NT2/D1 (cell line): ENCODE measurements around the gene DPP9.
"Not testable (repeated sequence)": the region's sequence is repeated elsewhere in the genome, so short reads cannot be mapped to it uniquely, and the experiment has no call there.

ENCODE experiments used
- DNase-seq: peaks from one replicate; pipeline ENCODE4 v3.0.0-alpha.2; 2011; ENCODE audit warnings: low read depth, low spot score
- H3K27me3 ChIP-seq: 2 replicates; pipeline ENCODE4 v1.6.0; 2011; ENCODE audit warnings: mild to moderate bottlenecking; ENCODE audit not compliant: insufficient read length, insufficient read depth
- H3K36me3 ChIP-seq: 2 replicates; pipeline ENCODE4 v1.6.1; 2011; ENCODE audit warnings: mild to moderate bottlenecking, low read length, mixed read lengths; ENCODE audit not compliant: insufficient read depth, insufficient read length
- H3K4me1 ChIP-seq: 2 replicates; pipeline ENCODE4 v1.5.1; 2011; ENCODE audit not compliant: insufficient read depth, insufficient read length
- H3K4me3 ChIP-seq: 2 replicates; pipeline ENCODE4 v1.5.1; 2011; ENCODE audit warnings: low read depth; ENCODE audit not compliant: insufficient read length
- H3K9ac ChIP-seq: 2 replicates; pipeline ENCODE4 v1.6.0; 2011; ENCODE audit warnings: low read depth; ENCODE audit not compliant: insufficient read length
- H3K9me3 ChIP-seq: 2 replicates; pipeline ENCODE4 v1.5.1; 2011; ENCODE audit warnings: mild to moderate bottlenecking, low read length; ENCODE audit not compliant: insufficient read depth
- SUZ12 ChIP-seq: IDR thresholded peaks from 2 replicates; pipeline ENCODE4 v1.6.1; 2011; ENCODE audit not compliant: insufficient read length, insufficient read depth; ENCODE audit errors: extremely low read depth
- YY1 ChIP-seq: IDR thresholded peaks from 2 replicates; pipeline ENCODE4 v1.6.1; 2011; ENCODE audit not compliant: insufficient read length, insufficient read depth
- ZNF274 ChIP-seq: IDR thresholded peaks from 2 replicates; pipeline ENCODE4 v1.6.1; 2011; ENCODE audit warnings: mild to moderate bottlenecking, low read depth, low read length

Gene DPP9

GRCh38 chr19:4720037-4720700, 3.5 kb downstream of the DPP9 start:
- Histone ChIP-seq H3K27me3 (no peaks in the 10 kb centered on the region), H3K4me3 (no peak overlapping the region), H3K9me3 (no peaks in the 10 kb centered on the region), H3K4me1 (peaks cover 11% of the 10 kb centered on the region), H3K9ac (no peak overlapping the region), H3K36me3 (peaks cover 68% of the 10 kb centered on the region)
- no peak for DNase-seq
- TF ChIP-seq ZNF274 (no peak), YY1 (no peak), SUZ12 (no peak)

- H3K4me3 ChIP-seq, result no peak overlapping the region
- H3K9ac ChIP-seq, result no peak overlapping the region
- H3K27me3 ChIP-seq, result no peaks in the 10 kb centered on the region
- TF ChIP-seq SUZ12, result no peak
- TF ChIP-seq YY1, result no peak
- TF ChIP-seq ZNF274, result no peak
- peaks cover 73% of the 10 kb centered on the region for H3K36me3 ChIP-seq
- no peaks in the 10 kb centered on the region for H3K9me3 ChIP-seq
- DNase-seq, result no peak
- H3K4me1 ChIP-seq, result peaks cover 11% of the 10 kb centered on the region
These were observed 4.2 kb downstream of the DPP9 start for GRCh38 chr19:4719499-4719866.

GRCh38 chr19:4717966-4718701, 5.5 kb downstream of the DPP9 start:
- peaks cover 11% of the 10 kb centered on the region for H3K4me1 ChIP-seq
- H3K36me3 ChIP-seq, result peaks cover 86% of the 10 kb centered on the region
- H3K9me3 ChIP-seq, result no peaks in the 10 kb centered on the region
- TF ChIP-seq YY1, result no peak
- TF ChIP-seq ZNF274, result no peak
- no peak for TF ChIP-seq SUZ12
- H3K9ac ChIP-seq, result no peak overlapping the region
- no peak overlapping the region for H3K4me3 ChIP-seq
- H3K27me3 ChIP-seq, result no peaks in the 10 kb centered on the region
- DNase-seq, result no peak

- H3K36me3 ChIP-seq, result peaks cover 92% of the 10 kb centered on the region
- peaks cover 6% of the 10 kb centered on the region for H3K4me1 ChIP-seq
These were observed 6.3 kb downstream of the DPP9 start for GRCh38 chr19:4717191-4717965.

GRCh38 chr19:4715529-4716221, 8.0 kb downstream of the DPP9 start:
- no peak for TF ChIP-seq ZNF274
- no peak for TF ChIP-seq SUZ12
- no peak for TF ChIP-seq YY1

More at GRCh38 chr19:4717191-4717965, 6.3 kb downstream of the DPP9 start:
- H3K9ac ChIP-seq, result no peak overlapping the region
- no peak for DNase-seq
- no peaks in the 10 kb centered on the region for H3K9me3 ChIP-seq
- TF ChIP-seq YY1 (no peak), SUZ12 (no peak), ZNF274 (no peak)
- no peak overlapping the region for H3K4me3 ChIP-seq
- H3K27me3 ChIP-seq, result no peaks in the 10 kb centered on the region

GRCh38 chr19:4715178-4715528, 8.5 kb downstream of the DPP9 start:
- H3K4me1 ChIP-seq, DNase-seq, H3K9ac ChIP-seq, H3K4me3 ChIP-seq, H3K27me3 ChIP-seq, H3K9me3 ChIP-seq: not testable (repeated sequence)
- H3K36me3 ChIP-seq, result peaks cover 91% of the 10 kb centered on the region

More at GRCh38 chr19:4715529-4716221, 8.0 kb downstream of the DPP9 start:
- DNase-seq, result no peak
- H3K36me3 ChIP-seq, result peaks cover 91% of the 10 kb centered on the region
- no peaks in the 10 kb centered on the region for H3K27me3 ChIP-seq
- H3K9me3 ChIP-seq, result no peaks in the 10 kb centered on the region
- H3K9ac ChIP-seq, result no peak overlapping the region
- no peak overlapping the region for H3K4me3 ChIP-seq
- H3K4me1 ChIP-seq, result no peaks in the 10 kb centered on the region

GRCh38 chr19:4714016-4714415, 9.6 kb downstream of the DPP9 start:
- Histone ChIP-seq H3K9ac (no peak overlapping the region), H3K36me3 (peaks cover 91% of the 10 kb centered on the region), H3K4me1 (no peaks in the 10 kb centered on the region), H3K4me3 (no peak overlapping the region), H3K9me3 (no peaks in the 10 kb centered on the region), H3K27me3 (no peaks in the 10 kb centered on the region)
- DNase-seq, result no peak
- TF ChIP-seq SUZ12 (no peak), YY1 (no peak), ZNF274 (no peak)
